Activated CD8-positive, alpha-beta memory T cell treated with anti-CD3 and anti-CD28 coated beads, Interleukin-2, amount 50 U/mL, for 24 hours (primary cell): Measurements from ENCODE around the gene BTBD9.

ENCODE experiments used
- DNase-seq: peaks from one replicate; pipeline ENCODE4 v3.0.0-alpha.2; 2020; ENCODE audit errors: extremely low read depth

The BTBD9 gene

GRCh38 chr6:38163186-38164130, 476.3 kb downstream of the BTBD9 start:
- DNase-seq: no peak

GRCh38 chr6:38162493-38163185, 477.1 kb downstream of the BTBD9 start:
- no peak for DNase-seq

GRCh38 chr6:38161754-38162492, 477.8 kb downstream of the BTBD9 start:
- DNase-seq: no peak

- DNase-seq: no peak
Observed at GRCh38 chr6:38161331-38161730, 478.4 kb downstream of the BTBD9 start.

DNA sequence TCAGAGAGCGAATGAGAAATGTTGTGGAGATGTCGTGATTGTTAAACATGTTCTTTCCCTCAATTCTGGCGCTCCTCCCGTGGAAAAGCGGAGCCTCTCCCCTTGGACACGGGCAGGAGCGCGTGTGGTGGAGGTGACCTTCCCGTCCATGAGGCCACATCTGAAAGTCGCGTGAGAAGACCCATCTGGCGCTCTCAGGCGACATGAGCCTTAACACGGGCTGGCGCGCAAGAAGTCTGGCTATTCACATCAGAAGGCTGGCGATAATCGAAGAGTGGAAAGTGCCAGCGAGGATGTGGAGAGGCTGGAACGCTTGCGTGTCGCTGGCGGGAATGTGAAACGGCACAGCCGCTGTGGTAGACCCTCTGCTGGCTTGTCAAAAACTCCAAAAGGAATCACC, 478.9 kb downstream of the BTBD9 start:
- no peak for DNase-seq

DNA sequence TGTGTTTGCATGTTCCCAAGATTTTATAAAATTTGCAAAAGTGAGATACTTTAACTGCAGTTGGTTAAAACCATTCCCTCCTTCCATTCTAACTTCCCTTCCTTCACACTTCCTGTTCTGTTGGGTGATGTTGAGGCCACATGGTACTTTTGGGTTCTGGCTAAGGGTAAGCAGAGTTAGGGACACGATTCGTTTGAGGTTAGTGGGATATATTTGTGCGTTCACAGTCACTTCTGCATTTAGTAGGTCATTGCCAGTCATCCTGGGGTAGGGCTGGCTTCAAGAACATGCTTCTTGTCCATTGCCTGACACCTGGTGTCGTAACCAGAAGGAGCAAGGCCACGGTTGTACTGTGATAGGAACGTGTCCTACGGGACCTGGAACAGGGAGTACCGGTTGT, 480.1 kb downstream of the BTBD9 start:
- DNase-seq: no peak

DNA sequence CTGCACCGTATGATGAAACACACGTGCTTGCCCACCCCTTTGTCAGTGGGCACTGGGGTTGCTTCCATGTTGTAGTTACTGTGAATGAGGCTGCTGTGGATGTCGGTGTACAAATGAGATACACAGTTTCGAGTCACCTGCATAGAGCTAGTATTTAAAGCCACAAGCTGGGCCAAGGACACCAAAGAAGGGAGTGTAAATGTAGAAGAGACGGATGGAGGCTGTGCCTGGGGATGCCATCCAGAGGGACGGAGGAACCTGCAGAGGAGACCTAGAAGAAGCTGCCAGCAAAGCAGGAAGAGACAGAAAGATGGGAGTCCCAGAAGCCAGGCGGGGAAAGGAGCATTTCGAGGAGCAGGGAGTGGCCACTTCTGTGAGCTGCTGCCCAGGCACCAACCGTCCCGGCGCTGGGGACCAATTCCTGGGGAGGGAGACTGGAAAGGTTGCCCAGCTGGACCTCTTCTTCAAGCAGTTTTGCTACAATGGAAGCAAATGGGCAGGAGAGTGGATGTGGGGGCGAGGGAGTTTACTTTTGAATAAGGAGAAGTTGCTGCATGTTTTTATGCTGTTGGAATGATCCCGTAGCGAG, 480.9 kb downstream of the BTBD9 start:
- DNase-seq: no peak

GRCh38 chr6:38157905-38158304, 481.8 kb downstream of the BTBD9 start:
- no peak for DNase-seq

GRCh38 chr6:38156818-38157565, 482.7 kb downstream of the BTBD9 start:
- DNase-seq: no peak

DNA sequence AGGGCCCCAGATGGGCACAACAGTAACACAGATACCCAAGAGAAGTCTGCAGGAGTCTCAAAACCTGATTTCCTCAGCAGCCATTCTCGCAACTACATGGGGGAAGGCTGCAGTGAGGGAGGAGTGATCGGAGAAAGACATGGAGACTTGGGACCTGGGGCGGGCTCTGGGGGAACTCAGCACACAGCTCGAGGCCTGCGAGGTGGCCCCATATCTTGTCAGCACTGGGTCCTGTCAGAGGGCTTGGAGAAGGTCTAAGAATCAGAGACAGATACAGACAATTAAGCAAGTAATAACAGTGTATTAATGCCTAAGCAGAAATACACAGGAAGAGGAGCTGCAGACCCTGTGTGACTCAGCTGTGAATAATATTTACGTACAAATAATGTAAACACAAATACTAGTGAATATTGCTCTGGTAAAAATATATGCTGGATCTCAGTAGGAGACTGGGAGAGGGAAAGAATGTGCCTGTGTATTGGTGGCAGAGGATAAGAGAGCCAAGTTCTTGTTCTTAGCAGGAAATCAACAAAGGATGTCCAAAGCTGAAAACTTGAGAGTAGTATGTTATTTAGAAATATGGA, 484.0 kb downstream of the BTBD9 start:
- DNase-seq: no peak

DNA sequence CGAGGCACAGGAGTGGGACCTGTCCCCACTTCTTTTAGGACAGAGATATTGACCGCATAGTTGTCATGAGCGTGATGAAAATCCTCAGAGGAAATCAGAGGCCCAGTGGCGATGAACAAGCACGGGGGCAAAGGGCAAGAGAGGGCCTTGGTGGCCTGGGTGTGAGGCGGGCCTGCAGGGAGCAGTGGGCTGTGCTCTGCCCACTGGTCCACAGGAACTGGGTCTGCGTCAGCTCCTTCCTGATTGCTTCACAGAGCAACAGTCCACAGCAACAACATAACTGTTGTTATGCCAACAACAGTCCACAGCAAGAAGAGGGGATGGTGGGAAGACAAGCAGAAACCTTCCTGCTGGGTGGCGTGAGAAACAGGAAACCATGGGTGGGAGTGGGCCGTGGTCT, 484.6 kb downstream of the BTBD9 start:
- no peak for DNase-seq

GRCh38 chr6:38154731-38155130, 485.0 kb downstream of the BTBD9 start:
- DNase-seq: no peak

DNA sequence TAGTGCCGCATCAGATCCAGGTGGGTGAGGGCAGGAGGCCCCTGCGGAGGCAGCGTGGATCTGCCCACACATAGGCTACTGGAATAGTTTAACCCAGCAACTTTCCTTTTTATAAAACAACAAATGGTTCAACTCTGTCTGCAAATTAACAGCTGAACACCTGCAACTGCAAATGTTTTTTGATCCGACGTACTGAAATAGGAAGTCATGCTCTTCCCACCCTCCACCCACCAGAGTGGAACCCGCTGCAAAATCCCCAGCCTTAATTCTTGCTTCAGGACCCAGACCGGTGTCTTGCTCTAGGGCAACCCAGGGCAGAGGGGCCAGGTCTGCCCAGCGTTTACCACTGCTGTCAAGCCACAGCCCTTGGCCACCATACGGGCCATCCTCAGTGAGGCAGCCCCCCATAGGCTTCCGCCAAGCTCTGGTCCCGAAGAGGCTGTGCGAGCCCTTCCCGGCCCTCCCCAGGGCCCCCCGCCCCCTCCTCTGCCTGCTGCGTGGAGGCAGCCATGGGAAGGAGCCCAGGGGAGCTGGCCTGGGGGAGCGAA, 485.9 kb downstream of the BTBD9 start:
- no peak for DNase-seq

DNA sequence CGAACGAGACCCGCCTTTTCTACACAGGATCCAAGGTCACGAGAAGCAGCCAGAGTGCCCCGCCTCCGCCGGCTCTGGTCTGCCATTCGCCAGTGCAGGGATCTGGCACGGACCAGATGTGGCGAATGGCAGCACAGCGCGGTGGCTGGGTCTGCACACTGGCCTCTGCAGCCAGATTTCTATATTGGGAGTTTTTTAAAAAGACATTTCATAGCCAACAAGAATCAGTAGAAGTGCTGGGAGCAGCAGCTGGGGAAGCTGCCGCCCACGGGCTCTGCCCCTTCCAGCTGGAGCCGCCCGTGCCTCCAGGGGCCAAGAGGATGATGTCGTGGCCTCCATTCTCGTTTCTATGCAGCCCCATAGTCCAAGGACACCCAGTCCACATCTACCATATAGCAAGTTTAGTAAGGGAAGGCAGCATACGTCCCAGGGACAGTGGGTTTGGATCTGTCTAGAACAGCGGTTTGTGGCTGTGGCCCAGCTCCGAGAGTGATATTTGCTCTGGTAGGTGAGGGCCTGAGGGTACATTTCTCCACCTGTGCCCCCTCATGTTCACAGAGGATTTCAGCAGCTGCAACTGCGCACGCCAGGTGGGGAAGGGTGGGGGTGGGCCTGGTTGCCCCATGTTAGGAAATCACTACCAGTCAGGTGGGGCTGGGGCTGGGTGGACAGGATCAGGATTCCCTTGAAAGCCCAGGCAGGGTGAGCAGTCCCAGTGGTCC, 486.5 kb downstream of the BTBD9 start:
- no peak for DNase-seq

DNA sequence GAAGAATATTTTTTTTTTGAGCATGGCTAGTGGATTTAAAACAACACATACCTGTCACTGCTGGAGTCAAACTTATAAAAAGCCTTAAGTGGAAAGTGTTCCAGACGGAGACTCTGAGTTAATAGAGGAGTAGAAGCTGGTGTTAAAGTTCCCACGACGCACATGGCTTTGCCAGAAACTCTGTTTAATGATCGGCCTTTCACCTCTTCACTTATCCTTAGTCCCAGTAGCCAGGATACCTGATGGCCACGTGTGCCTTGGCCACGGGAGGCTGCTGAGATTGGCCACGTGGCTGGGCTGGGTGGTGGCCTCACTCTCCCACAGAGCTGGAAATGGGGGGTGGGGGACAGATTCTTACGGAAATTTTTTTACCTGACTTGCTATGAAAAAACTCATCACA, 487.1 kb downstream of the BTBD9 start:
- no peak for DNase-seq

- DNase-seq: no peak
Observed at GRCh38 chr6:38151580-38152500, 487.9 kb downstream of the BTBD9 start.

DNA sequence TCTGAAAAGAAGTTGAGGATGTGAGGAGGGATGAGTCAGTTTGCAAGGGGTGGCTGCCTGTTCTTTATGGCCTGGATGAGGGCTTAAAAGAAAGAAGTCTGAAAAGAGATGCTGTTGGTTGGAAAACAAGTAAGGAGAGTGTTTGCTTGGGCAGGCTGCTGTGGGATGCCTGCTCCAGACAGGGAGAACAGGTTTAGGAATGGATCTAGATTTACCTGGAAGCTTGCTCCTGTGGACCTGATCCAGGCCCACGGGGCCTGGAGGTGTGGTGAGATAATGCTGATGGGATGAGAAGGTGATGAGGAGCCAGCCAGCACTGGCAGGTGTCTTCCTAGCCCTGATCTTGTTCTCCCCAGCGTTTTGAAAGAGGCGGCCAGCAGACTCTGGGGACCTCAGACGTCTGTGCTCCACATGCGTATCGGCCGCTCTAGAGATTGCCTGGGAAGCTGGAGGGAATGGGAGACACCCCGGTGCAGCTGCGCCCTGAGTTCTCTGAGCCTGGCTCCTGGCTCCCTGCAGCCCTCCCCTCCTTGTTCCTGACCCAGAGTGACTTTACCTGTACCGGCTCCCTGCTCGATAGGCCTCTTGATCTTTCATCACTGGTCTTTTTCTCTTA, 488.9 kb downstream of the BTBD9 start:
- no peak for DNase-seq

DNA sequence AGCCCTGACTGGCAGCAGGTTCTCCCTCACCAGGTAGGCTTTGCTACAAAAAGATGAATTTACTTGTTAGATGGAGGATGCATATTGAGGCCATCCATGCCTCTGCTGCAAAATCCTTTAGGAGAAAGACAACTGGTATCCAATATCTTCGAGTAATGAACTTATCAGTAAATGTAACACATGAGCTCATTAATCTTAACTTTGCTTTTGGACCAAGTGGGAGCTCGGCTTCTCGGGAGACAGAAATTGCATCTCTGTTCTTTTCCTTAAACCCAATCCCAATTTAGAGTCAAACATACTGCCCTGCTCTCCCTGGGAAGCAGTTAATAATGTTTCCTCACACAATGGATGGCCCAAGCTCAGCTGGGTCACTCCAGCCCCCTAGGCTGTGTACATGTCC, 489.7 kb downstream of the BTBD9 start:
- DNase-seq: no peak
